Measurements from ENCODE around the gene PSD2.

DNA sequence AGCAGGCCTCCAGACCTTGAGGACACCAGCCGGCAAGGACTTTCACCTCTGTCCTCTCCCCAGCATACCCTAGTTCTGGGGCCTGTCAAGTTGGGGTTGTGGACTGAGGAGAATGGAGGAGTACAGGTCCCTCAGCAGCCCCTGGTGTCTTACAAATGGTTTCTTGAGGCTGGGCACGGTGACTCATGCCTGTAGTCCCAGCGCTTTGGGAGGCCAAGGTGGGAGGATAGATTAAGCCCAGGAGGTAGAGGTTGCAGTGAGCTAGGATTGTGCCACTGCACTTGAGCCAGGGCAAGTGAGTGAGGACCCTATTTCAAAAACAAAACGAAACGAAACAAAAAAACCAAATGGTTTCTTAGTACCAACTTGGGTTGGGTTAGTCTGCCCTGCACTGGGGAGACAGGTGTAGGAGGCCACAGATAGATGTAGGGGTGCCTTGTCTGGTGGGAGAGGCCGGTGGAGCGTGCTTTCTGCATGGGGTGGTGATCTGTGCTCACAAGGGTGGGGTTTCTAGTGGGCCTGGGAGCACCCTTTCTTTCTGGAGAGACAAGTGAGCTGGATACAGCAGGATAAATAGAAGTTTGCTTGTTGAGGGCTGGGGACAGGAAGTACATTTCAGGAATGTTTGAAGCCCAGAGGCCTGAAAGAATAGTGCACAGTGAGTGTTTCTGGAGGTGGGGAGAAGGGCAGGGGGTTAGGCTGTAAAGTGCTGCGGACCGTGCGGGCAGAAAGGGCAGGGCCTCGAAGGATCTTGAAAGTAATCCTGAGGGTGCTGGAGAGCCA, 37.7 kb upstream of the PSD2 start:
- TF ChIP-seq POLR2A (IDR thresholded peaks at IDR 0.05) = no peak
- TF ChIP-seq, protein P1, sequence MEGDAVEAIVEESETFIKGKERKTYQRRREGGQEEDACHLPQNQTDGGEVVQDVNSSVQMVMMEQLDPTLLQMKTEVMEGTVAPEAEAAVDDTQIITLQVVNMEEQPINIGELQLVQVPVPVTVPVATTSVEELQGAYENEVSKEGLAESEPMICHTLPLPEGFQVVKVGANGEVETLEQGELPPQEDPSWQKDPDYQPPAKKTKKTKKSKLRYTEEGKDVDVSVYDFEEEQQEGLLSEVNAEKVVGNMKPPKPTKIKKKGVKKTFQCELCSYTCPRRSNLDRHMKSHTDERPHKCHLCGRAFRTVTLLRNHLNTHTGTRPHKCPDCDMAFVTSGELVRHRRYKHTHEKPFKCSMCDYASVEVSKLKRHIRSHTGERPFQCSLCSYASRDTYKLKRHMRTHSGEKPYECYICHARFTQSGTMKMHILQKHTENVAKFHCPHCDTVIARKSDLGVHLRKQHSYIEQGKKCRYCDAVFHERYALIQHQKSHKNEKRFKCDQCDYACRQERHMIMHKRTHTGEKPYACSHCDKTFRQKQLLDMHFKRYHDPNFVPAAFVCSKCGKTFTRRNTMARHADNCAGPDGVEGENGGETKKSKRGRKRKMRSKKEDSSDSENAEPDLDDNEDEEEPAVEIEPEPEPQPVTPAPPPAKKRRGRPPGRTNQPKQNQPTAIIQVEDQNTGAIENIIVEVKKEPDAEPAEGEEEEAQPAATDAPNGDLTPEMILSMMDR (IDR thresholded peaks at IDR 0.05) = no peak

Data from heart left ventricle (tissue), 13 donors.